Neural cell (in vitro differentiated cells): ENCODE measurements around the gene POLR2L. TPM values are rescaled to one million over a fixed set of nuclear protein-coding genes. Genes with fewer than 3 reads are reported as not detected.

Source experiments
- H2AFZ ChIP-seq: fragments of 200-600, 300-800 bp; sonication (generic), shearing (Covaris generic); 2 replicates; pipeline ENCODE4 v1.6.0; 2014; ENCODE audit warnings: low read depth, mild to moderate bottlenecking, antibody characterized with exemption, low read length, moderate library complexity
- H3F3A ChIP-seq: fragments of 200-600 bp; shearing (Covaris generic); 2 replicates; pipeline ENCODE4 v1.6.1; 2016; ENCODE audit warnings: mild to moderate bottlenecking, moderate library complexity, mixed read lengths, antibody characterized with exemption, low read length; ENCODE audit not compliant: insufficient read depth, poor library complexity, severe bottlenecking
- H3K27ac ChIP-seq: fragments of 200-600, 300-800 bp; sonication (generic), shearing (Covaris generic); 2 replicates; pipeline ENCODE4 v1.5.1; 2014; ENCODE audit warnings: mild to moderate bottlenecking, low read length, moderate library complexity
- H3K27me3 ChIP-seq: fragments of 300-800, 200-600 bp; sonication (generic), shearing (Covaris generic); 2 replicates; pipeline ENCODE4 v1.6.0; 2014; ENCODE audit warnings: mild to moderate bottlenecking, low read depth, low read length, moderate library complexity; ENCODE audit not compliant: insufficient read depth
- H3K36me3 ChIP-seq: fragments of 300-800, 200-600 bp; sonication (generic), shearing (Covaris generic); 2 replicates; pipeline ENCODE4 v1.5.1; 2014; ENCODE audit warnings: mild to moderate bottlenecking, antibody characterized with exemption, low read length, moderate library complexity; ENCODE audit not compliant: insufficient read depth
- H3K4me2 ChIP-seq: fragments of 300-800, 200-600 bp; sonication (generic), shearing (Covaris generic); 2 replicates; pipeline ENCODE4 v1.6.0; 2014; ENCODE audit warnings: mild to moderate bottlenecking, low read length
- H3K4me3 ChIP-seq: fragments of 300-800, 200-600 bp; sonication (generic), shearing (Covaris generic); 2 replicates; pipeline ENCODE4 v1.5.1; 2014; ENCODE audit warnings: mild to moderate bottlenecking, low read length, moderate library complexity
- H3K79me2 ChIP-seq: fragments of 200-600 bp; shearing (Covaris generic); replicated peaks from 2 replicates; pipeline ENCODE4 v1.6.0; 2014; ENCODE audit warnings: mild to moderate bottlenecking, low read length, moderate library complexity; ENCODE audit not compliant: insufficient read depth
- H3K9ac ChIP-seq: fragments of 300-800, 200-600 bp; sonication (generic), shearing (Covaris generic); 2 replicates; pipeline ENCODE4 v1.6.1; 2016; ENCODE audit warnings: mild to moderate bottlenecking, low read length, mixed read lengths
- H3K9me2 ChIP-seq: fragments of 200-600 bp; shearing (Covaris generic); 2 replicates; pipeline ENCODE4 v1.6.1; 2016; ENCODE audit warnings: mild to moderate bottlenecking, low read length, mixed read lengths; ENCODE audit not compliant: insufficient read depth
- H3K9me3 ChIP-seq: fragments of 200-600, 300-800 bp; sonication (generic), shearing (Covaris generic); 2 replicates; pipeline ENCODE4 v1.6.1; 2016; ENCODE audit warnings: mild to moderate bottlenecking, mixed run types, low read length, moderate library complexity, mixed read lengths
- H4K20me1 ChIP-seq: fragments of 200-600 bp; shearing (Covaris generic); 2 replicates; pipeline ENCODE4 v1.6.1; 2016; ENCODE audit warnings: mild to moderate bottlenecking, mixed run types; ENCODE audit not compliant: insufficient read depth
- CTCF ChIP-seq: fragments of 450-650 bp; IDR thresholded peaks from 2 replicates; pipeline ENCODE4 v1.5.1; 2014; ENCODE audit warnings: antibody characterized with exemption, mild to moderate bottlenecking, moderate library complexity; ENCODE audit not compliant: poor library complexity, severe bottlenecking
- EP300 ChIP-seq: fragments of 450-650 bp; conservative IDR thresholded peaks from 2 replicates; pipeline ENCODE4 v1.6.1; 2014; ENCODE audit warnings: antibody characterized with exemption, mild to moderate bottlenecking, moderate library complexity; ENCODE audit not compliant: poor library complexity, severe bottlenecking
- EZH2 ChIP-seq: fragments of 200-600, 300-800 bp; shearing (Covaris generic), sonication (generic); IDR thresholded peaks from 2 replicates; pipeline ENCODE4 v1.6.1; 2014; ENCODE audit warnings: antibody characterized with exemption, low read length, borderline replicate concordance, mild to moderate bottlenecking; ENCODE audit not compliant: insufficient read depth, poor library complexity, severe bottlenecking
- MXI1 ChIP-seq: fragments of 450-650 bp; conservative IDR thresholded peaks from 2 replicates; pipeline ENCODE4 v1.6.1; 2014; ENCODE audit warnings: antibody characterized with exemption, mild to moderate bottlenecking; ENCODE audit not compliant: poor library complexity, severe bottlenecking
- POLR2AphosphoS5 ChIP-seq: IDR thresholded peaks from 2 replicates; pipeline ENCODE4 v1.6.1; 2012
- RAD21 ChIP-seq: fragments of 450-650 bp; conservative IDR thresholded peaks from 2 replicates; pipeline ENCODE4 v1.6.1; 2014; ENCODE audit warnings: antibody characterized with exemption, mild to moderate bottlenecking, moderate library complexity
- SMC3 ChIP-seq: fragments of 450-650 bp; conservative IDR thresholded peaks from 2 replicates; pipeline ENCODE4 v1.6.1; 2014; ENCODE audit warnings: antibody characterized with exemption, mild to moderate bottlenecking, moderate library complexity; ENCODE audit not compliant: poor library complexity
- TAF1 ChIP-seq: IDR thresholded peaks from 2 replicates; pipeline ENCODE4 v1.6.1; 2012; ENCODE audit warnings: low read depth
- polyA plus RNA-seq: library from polyadenylated mRNA; depleted of rRNA; stranded (reverse); fragments of >200 nt; gene quantifications from 2 replicates; pipeline ENCODE4 v1.2.3, GENCODE V29; 2014
- TF ChIP-seq, protein P1 (sequence below): IDR thresholded peaks from 2 replicates; pipeline ENCODE4 v1.6.1; 2012; ENCODE audit warnings: borderline replicate concordance

POLR2L gene
- polyA plus RNA-seq, 1 donor from 2014 or later, result 62.3 TPM

- Histone ChIP-seq H3K27ac (no peak overlapping the region), H3K9ac (no peak overlapping the region), H2AFZ (no peak overlapping the region), H3F3A (no peaks in the 10 kb centered on the region), H3K36me3 (no peaks in the 10 kb centered on the region), H4K20me1 (no peaks in the 10 kb centered on the region), H3K4me3 (no peak overlapping the region), H3K9me2 (no peaks in the 10 kb centered on the region), H3K79me2 (no peaks in the 10 kb centered on the region), H3K27me3 (no peaks in the 10 kb centered on the region), H3K9me3 (no peaks in the 10 kb centered on the region), H3K4me2 (no peak overlapping the region)
- TF ChIP-seq, protein P1, sequence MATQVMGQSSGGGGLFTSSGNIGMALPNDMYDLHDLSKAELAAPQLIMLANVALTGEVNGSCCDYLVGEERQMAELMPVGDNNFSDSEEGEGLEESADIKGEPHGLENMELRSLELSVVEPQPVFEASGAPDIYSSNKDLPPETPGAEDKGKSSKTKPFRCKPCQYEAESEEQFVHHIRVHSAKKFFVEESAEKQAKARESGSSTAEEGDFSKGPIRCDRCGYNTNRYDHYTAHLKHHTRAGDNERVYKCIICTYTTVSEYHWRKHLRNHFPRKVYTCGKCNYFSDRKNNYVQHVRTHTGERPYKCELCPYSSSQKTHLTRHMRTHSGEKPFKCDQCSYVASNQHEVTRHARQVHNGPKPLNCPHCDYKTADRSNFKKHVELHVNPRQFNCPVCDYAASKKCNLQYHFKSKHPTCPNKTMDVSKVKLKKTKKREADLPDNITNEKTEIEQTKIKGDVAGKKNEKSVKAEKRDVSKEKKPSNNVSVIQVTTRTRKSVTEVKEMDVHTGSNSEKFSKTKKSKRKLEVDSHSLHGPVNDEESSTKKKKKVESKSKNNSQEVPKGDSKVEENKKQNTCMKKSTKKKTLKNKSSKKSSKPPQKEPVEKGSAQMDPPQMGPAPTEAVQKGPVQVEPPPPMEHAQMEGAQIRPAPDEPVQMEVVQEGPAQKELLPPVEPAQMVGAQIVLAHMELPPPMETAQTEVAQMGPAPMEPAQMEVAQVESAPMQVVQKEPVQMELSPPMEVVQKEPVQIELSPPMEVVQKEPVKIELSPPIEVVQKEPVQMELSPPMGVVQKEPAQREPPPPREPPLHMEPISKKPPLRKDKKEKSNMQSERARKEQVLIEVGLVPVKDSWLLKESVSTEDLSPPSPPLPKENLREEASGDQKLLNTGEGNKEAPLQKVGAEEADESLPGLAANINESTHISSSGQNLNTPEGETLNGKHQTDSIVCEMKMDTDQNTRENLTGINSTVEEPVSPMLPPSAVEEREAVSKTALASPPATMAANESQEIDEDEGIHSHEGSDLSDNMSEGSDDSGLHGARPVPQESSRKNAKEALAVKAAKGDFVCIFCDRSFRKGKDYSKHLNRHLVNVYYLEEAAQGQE, result no peak
- TF ChIP-seq EZH2 (no peak), MXI1 (no peak), TAF1 (no peak), EP300 (no peak), RAD21 (no peak), POLR2AphosphoS5 (no peak), CTCF (no peak)
Measured at GRCh38 chr11:873706-874105, 31.4 kb upstream of the POLR2L start.

GRCh38 chr11:872799-873198, 30.5 kb upstream of the POLR2L start:
- Histone ChIP-seq H3K27ac (no peak overlapping the region), H3K79me2 (no peaks in the 10 kb centered on the region), H3K36me3 (no peaks in the 10 kb centered on the region), H3K4me2 (no peak overlapping the region), H3K9me2 (no peaks in the 10 kb centered on the region), H3K27me3 (no peaks in the 10 kb centered on the region), H3F3A (no peaks in the 10 kb centered on the region), H3K9me3 (no peaks in the 10 kb centered on the region), H3K4me3 (no peak overlapping the region), H2AFZ (no peak overlapping the region), H3K9ac (no peak overlapping the region), H4K20me1 (no peaks in the 10 kb centered on the region)
- TF ChIP-seq TAF1 (no peak), CTCF (no peak), EP300 (no peak), EZH2 (no peak), SMC3 (no peak), MXI1 (no peak), RAD21 (no peak), POLR2AphosphoS5 (no peak)
- TF ChIP-seq, protein P1, result no peak
